OCI-LY1 (cell line): ENCODE data around the gene MED26.
A peak's percentile ranks its signal among the peaks of the same experiment; 100 is the strongest.

Experiments used
- H2AFZ ChIP-seq: fragments of 200-600 bp; sonication (generic), shearing (Covaris generic); 2 replicates; pipeline ENCODE4 v1.6.0; 2014; ENCODE audit warnings: antibody characterized with exemption, mild to moderate bottlenecking, low read length
- H3F3A ChIP-seq: fragments of 200-600 bp; sonication (generic), shearing (Covaris generic); 2 replicates; pipeline ENCODE4 v1.6.0; 2014; ENCODE audit warnings: mild to moderate bottlenecking, antibody characterized with exemption, low read length, moderate library complexity; ENCODE audit not compliant: insufficient read depth
- H3K27ac ChIP-seq: fragments of 200-600 bp; sonication (generic); 2 replicates; pipeline ENCODE4 v1.5.1; 2014; ENCODE audit warnings: low read length, mixed run types, mild to moderate bottlenecking, low read depth; ENCODE audit not compliant: poor library complexity, severe bottlenecking
- H3K27me3 ChIP-seq: fragments of 200-600 bp; sonication (generic); 2 replicates; pipeline ENCODE4 v1.6.0; 2014; ENCODE audit warnings: antibody characterized with exemption, mild to moderate bottlenecking, low read length, moderate library complexity; ENCODE audit not compliant: insufficient read depth
- H3K36me3 ChIP-seq: fragments of 200-600 bp; sonication (generic); 2 replicates; pipeline ENCODE4 v1.6.1; 2014; ENCODE audit warnings: mild to moderate bottlenecking, antibody characterized with exemption, low read length, moderate library complexity, mixed read lengths; ENCODE audit not compliant: insufficient read depth
- H3K4me1 ChIP-seq: fragments of 200-600 bp; sonication (generic); 2 replicates; pipeline ENCODE4 v1.5.1; 2014; ENCODE audit warnings: mild to moderate bottlenecking, low read length, moderate library complexity; ENCODE audit not compliant: insufficient read depth, severe bottlenecking
- H3K4me2 ChIP-seq: fragments of 200-600 bp; sonication (generic), shearing (Covaris generic); 2 replicates; pipeline ENCODE4 v1.6.1; 2014; ENCODE audit warnings: low read length
- H3K4me3 ChIP-seq: fragments of 200-600 bp; sonication (generic); 2 replicates; pipeline ENCODE4 v1.5.1; 2014; ENCODE audit warnings: low read length, low read depth, mild to moderate bottlenecking, mixed read lengths; ENCODE audit not compliant: poor library complexity, severe bottlenecking
- H3K79me2 ChIP-seq: fragments of 200-600 bp; shearing (Covaris generic); 2 replicates; pipeline ENCODE4 v1.6.1; 2016; ENCODE audit warnings: mixed run types, low read length, mixed read lengths; ENCODE audit not compliant: insufficient read depth
- H3K9ac ChIP-seq: fragments of 200-600 bp; sonication (generic), shearing (Covaris generic); 2 replicates; pipeline ENCODE4 v1.6.1; 2014; ENCODE audit warnings: mild to moderate bottlenecking, low read length, mixed read lengths
- H3K9me2 ChIP-seq: fragments of 200-600 bp; sonication (generic), shearing (Covaris generic); 2 replicates; pipeline ENCODE4 v1.6.1; 2014; ENCODE audit warnings: low read depth, mild to moderate bottlenecking, low read length, mixed read lengths
- H3K9me3 ChIP-seq: fragments of 200-600 bp; shearing (Covaris generic); 2 replicates; pipeline ENCODE4 v1.6.1; 2014; ENCODE audit warnings: low read length, mixed read lengths
- H4K20me1 ChIP-seq: fragments of 200-600 bp; sonication (generic), shearing (Covaris generic); 2 replicates; pipeline ENCODE4 v1.6.0; 2016; ENCODE audit warnings: mild to moderate bottlenecking, low read length; ENCODE audit not compliant: insufficient read depth
- EZH2 ChIP-seq: fragments of 200-600 bp; sonication (generic), shearing (Covaris generic); IDR thresholded peaks from 2 replicates; pipeline ENCODE4 v1.8.0; 2017; ENCODE audit warnings: borderline replicate concordance, mixed run types, mild to moderate bottlenecking, antibody characterized with exemption, low read length, moderate library complexity, mixed read lengths
- TF ChIP-seq, protein P1 (sequence below): fragments of 200-600 bp; sonication (generic), shearing (Covaris generic); IDR thresholded peaks from 2 replicates; pipeline ENCODE4 v1.5.1; 2017; ENCODE audit warnings: mild to moderate bottlenecking, antibody characterized with exemption, low read length, moderate library complexity, mixed read lengths

Gene MED26

DNA sequence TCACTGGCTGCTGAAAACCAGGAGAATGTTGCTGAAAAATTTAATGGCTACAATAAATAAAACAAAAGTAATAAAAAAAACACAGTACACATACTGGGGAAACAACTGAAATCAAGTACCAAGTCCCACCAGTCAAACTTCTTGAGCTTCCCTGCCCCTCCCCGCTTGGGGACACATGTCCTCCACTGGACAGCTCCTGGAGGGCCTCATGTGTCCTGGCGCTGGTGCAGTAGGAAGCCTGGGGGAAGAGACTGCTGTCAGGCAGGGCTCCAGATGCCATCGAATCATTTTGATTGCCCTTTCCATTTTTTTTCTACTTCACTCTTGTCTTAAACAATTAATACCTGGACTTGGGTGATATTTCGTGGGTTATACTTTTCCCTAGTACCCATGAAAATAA is 29.2 kb downstream of the MED26 start:
- Histone ChIP-seq H4K20me1 (no peaks in the 10 kb centered on the region), H3K27me3 (no peaks in the 10 kb centered on the region), H2AFZ (no peak overlapping the region), H3F3A (no peaks in the 10 kb centered on the region), H3K79me2 (peaks cover 79% of the 10 kb centered on the region), H3K4me1 (peaks cover 86% of the 10 kb centered on the region), H3K9me3 (no peaks in the 10 kb centered on the region), H3K9ac (no peak overlapping the region), H3K4me3 (no peak overlapping the region), H3K36me3 (peaks cover 8% of the 10 kb centered on the region; the same call in 1 of the 2 replicates), H3K27ac (peak overlapping the region; percentile 64), H3K4me2 (no peak overlapping the region), H3K9me2 (no peaks in the 10 kb centered on the region)
- TF ChIP-seq EZH2 = no peak
- TF ChIP-seq, protein P1, sequence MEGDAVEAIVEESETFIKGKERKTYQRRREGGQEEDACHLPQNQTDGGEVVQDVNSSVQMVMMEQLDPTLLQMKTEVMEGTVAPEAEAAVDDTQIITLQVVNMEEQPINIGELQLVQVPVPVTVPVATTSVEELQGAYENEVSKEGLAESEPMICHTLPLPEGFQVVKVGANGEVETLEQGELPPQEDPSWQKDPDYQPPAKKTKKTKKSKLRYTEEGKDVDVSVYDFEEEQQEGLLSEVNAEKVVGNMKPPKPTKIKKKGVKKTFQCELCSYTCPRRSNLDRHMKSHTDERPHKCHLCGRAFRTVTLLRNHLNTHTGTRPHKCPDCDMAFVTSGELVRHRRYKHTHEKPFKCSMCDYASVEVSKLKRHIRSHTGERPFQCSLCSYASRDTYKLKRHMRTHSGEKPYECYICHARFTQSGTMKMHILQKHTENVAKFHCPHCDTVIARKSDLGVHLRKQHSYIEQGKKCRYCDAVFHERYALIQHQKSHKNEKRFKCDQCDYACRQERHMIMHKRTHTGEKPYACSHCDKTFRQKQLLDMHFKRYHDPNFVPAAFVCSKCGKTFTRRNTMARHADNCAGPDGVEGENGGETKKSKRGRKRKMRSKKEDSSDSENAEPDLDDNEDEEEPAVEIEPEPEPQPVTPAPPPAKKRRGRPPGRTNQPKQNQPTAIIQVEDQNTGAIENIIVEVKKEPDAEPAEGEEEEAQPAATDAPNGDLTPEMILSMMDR = no peak

DNA sequence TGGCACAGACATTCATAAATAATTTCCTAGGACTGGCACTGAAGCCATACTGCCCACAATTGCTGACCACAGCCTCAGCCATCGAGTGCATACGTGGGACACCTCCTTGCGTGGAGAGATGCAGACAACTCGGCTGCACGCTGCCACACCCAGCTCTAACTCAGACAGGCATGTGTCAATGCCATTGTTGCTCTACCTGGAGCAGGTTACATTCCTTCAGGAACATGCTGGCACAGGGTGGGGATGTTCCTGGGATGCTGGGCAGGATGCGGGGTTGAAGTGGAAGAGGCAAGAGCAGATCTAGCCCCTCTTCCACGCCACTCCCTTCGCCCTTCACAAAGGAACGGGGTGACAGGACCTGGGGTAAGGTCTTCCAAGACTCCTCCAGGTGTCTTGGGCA is 31.6 kb downstream of the MED26 start:
- Histone ChIP-seq H3F3A (no peaks in the 10 kb centered on the region), H3K4me3 (no peak overlapping the region), H2AFZ (no peak overlapping the region), H3K36me3 (no peaks in the 10 kb centered on the region), H3K4me1 (peaks cover 93% of the 10 kb centered on the region), H3K9me2 (no peaks in the 10 kb centered on the region), H3K9me3 (no peaks in the 10 kb centered on the region), H3K79me2 (peaks cover 74% of the 10 kb centered on the region), H3K27me3 (no peaks in the 10 kb centered on the region), H4K20me1 (no peaks in the 10 kb centered on the region), H3K4me2 (no peak overlapping the region), H3K9ac (no peak overlapping the region), H3K27ac (no peak overlapping the region)
- TF ChIP-seq, protein P1 = no peak

DNA sequence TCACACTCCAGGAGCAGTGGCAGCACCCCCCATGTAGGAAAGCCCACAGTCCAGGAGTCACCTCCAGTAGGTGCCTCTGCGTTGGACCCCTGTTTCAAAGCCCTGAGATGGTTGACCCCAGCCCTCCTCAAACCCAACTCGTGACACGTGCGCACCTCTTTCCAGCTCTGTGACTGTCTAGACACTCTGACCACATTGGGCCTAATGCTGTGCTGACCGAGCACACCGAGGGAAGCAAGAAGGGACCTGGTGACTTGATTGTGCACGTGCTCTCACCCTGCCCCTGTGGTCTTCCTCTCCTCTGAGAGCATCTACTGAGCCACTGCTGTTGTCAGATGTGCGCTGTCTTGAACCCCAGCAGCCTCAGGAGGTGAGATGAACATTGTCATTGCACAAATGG is 32.9 kb downstream of the MED26 start:
- Histone ChIP-seq H3K36me3 (no peaks in the 10 kb centered on the region), H3K4me1 (peaks cover 98% of the 10 kb centered on the region), H4K20me1 (no peaks in the 10 kb centered on the region), H3K27ac (peak overlapping the region; percentile 76), H3K9me3 (no peaks in the 10 kb centered on the region), H3K79me2 (peaks cover 63% of the 10 kb centered on the region), H2AFZ (no peak overlapping the region), H3K9me2 (no peaks in the 10 kb centered on the region), H3K27me3 (no peaks in the 10 kb centered on the region), H3F3A (no peaks in the 10 kb centered on the region), H3K4me2 (peak overlapping the region; percentile 49; the same call in 1 of the 2 replicates), H3K4me3 (no peak overlapping the region), H3K9ac (no peak overlapping the region; the same call in 1 of the 2 replicates)
- TF ChIP-seq, protein P1 = no peak
- TF ChIP-seq EZH2 = no peak
